ENCODE data around the gene RRH.
"Not testable (repeated sequence)": the region's sequence is repeated elsewhere in the genome, so short reads cannot be mapped to it uniquely, and the experiment has no call there.

The RRH gene

GRCh38 chr4:109827672-109828071 lies at the start of gene RRH:
Gene RRH (plus strand): TSS chr4:109827972. CDS start chr4:109828028, 56 bp downstream.
- no peak for DNase-seq (ENCODE audit: low read depth, low spot score)

- DNase-seq (ENCODE audit: low read depth, low spot score): not testable (repeated sequence)
These were observed 45.7 kb upstream of the RRH start for GRCh38 chr4:109782092-109782491.

GRCh38 chr4:109786846-109787245 lies 40.9 kb upstream of the RRH start:
- DNase-seq (ENCODE audit: low read depth, low spot score): no peak

- no peak for DNase-seq (ENCODE audit: low read depth, low spot score)
These were observed 40.0 kb upstream of the RRH start for GRCh38 chr4:109787807-109788206.

GRCh38 chr4:109795059-109795458 lies 32.7 kb upstream of the RRH start:
- no peak for DNase-seq (ENCODE audit: low read depth, low spot score)

- DNase-seq (ENCODE audit: low read depth, low spot score): no peak
These were observed 28.9 kb upstream of the RRH start for GRCh38 chr4:109798866-109799265.

GRCh38 chr4:109801099-109801789 lies 26.5 kb upstream of the RRH start:
- no peak for DNase-seq (ENCODE audit: low read depth, low spot score)

- DNase-seq (ENCODE audit: low read depth, low spot score): no peak
These were observed 25.9 kb upstream of the RRH start, which contains the start of gene CFI for GRCh38 chr4:109801895-109802319. Gene CFI (minus strand): TSS chr4:109801999. CDS start chr4:109801971, 28 bp downstream.

GRCh38 chr4:109803924-109804571 lies 23.7 kb upstream of the RRH start:
- DNase-seq (ENCODE audit: low read depth, low spot score): no peak

GRCh38 chr4:109809655-109810054 lies 18.1 kb upstream of the RRH start:
- DNase-seq (ENCODE audit: low read depth, low spot score): no peak

- DNase-seq (ENCODE audit: low read depth, low spot score): no peak
These were observed 17.0 kb upstream of the RRH start for GRCh38 chr4:109810552-109811387.

- no peak for DNase-seq (ENCODE audit: low read depth, low spot score)
These were observed 16.1 kb upstream of the RRH start for GRCh38 chr4:109811707-109812106.

- DNase-seq (ENCODE audit: low read depth, low spot score): peak; percentile 75
These were observed 12.4 kb upstream of the RRH start, which contains the start of gene GAR1 for GRCh38 chr4:109815151-109816081. Gene GAR1 (plus strand): TSS chr4:109815762. CDS start chr4:109816165, 403 bp downstream.

GRCh38 chr4:109816082-109816442 lies 11.7 kb upstream of the RRH start:
- DNase-seq (ENCODE audit: low read depth, low spot score): peak; percentile 6

GRCh38 chr4:109816894-109817293 lies 10.9 kb upstream of the RRH start:
- DNase-seq (ENCODE audit: low read depth, low spot score): no peak

GRCh38 chr4:109818268-109818667 lies 9.5 kb upstream of the RRH start:
- DNase-seq (ENCODE audit: low read depth, low spot score): no peak

- DNase-seq (ENCODE audit: low read depth, low spot score): no peak
These were observed 7.2 kb upstream of the RRH start for GRCh38 chr4:109820563-109820962.

GRCh38 chr4:109821185-109821584 lies 6.6 kb upstream of the RRH start:
- DNase-seq (ENCODE audit: low read depth, low spot score): no peak

GRCh38 chr4:109826719-109827118 lies 1.1 kb upstream of the RRH start:
- DNase-seq (ENCODE audit: low read depth, low spot score): no peak

- no peak for DNase-seq (ENCODE audit: low read depth, low spot score)
These were observed 6.0 kb downstream of the RRH start for GRCh38 chr4:109833756-109834155.

GRCh38 chr4:109836985-109837384 lies 9.2 kb downstream of the RRH start:
- DNase-seq (ENCODE audit: low read depth, low spot score): no peak
